ENCODE results near the gene TMEM107. TPM values are rescaled to one million over a fixed set of nuclear protein-coding genes. Genes with fewer than 3 reads are reported as not detected.

Gene TMEM107
- total and polyA plus RNA-seq, 10 of the 15 experiments (the other 5 are each of a cell fraction or from before 2014, with no cell fraction given), result 7.9 to 38.7 (median 22.9) TPM

DNA sequence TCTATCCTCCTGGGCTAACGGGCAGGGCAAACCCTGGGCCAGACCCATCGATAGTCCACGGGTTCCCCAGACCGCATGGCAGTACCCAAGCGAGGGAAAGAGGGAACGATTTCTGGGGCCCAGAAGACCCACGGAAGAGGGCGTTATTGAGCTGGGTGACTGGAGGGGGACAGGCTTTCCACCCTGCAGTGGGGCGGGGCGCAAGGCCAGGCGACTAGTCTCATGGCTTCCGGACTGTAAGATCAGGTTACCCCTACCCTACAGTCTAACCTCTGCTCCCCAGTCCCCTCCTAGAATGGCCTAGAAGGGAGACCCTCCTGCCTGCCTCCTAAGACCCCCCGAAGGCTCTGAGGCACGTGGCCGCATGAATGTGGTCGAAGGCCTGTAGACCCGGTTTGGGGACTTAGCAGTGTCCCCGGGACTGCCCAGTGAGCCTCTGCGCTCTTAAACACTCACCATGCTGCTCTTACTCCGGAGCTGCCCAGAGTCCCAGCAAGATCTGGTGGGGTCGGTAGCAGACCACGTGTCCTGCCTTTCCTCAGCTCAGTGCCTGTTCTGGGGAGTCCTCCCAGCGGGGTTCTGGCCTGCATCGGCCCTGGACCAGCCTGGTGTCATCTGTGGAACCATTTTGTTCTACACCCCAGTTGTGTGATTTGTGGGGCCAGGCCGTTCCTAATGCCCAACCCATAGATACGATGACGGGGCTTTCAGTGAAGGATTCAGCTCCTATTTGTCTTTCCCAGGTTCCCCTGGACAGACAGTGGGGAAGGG, 47.4 kb upstream of the TMEM107 start:
- in situ Hi-C loops (cut with MboI) (loop anchor here (5.0 kb wide), 2 partner anchors 36 to 96 kb away; no protein-coding TSS in a partner anchor), intact Hi-C loops (cut with micrococcal nuclease; ENCODE audit: unreplicated experiment) (loop anchor here (1.0 to 5.0 kb wide), 3 partner anchors 51 to 86 kb away; no protein-coding TSS in a partner anchor)
- FAIRE-seq (no peak), DNase-seq (ENCODE audit: low read depth, low spot score) (no peak), ATAC-seq (peak; percentile 53)
- CTCF ChIA-PET, result interaction anchor here (0.5 to 5.0 kb wide), 15 partner anchors 13 to 153 kb away, joined by 3 to 56 read pairs (median 11); partner anchors contain the start of genes ALOXE3, AURKB, BORCS6 and CTC1
- Histone ChIP-seq H3K79me2 (ENCODE audit: control insufficient read depth, insufficient read depth, low read length) (no peaks in the 10 kb centered on the region), H3K4me3 (peak overlapping the region; percentile 83), H3K9me3 (replicated peaks; ENCODE audit: control insufficient read depth, insufficient read depth, low read length) (no peaks in the 10 kb centered on the region), H3K4me2 (ENCODE audit: control insufficient read depth, insufficient read depth) (peak overlapping the region; percentile 99), H3K27me3 (replicated peaks in 1 of 2; ENCODE audit: control insufficient read depth in 2 of 2, insufficient read depth in 2 of 2, low read length in 1 of 2) (no peaks in the 10 kb centered on the region), H4K20me1 (ENCODE audit: control insufficient read depth, insufficient read depth) (no peaks in the 10 kb centered on the region; the same call in 1 of the 2 replicates), H2AFZ (ENCODE audit: control insufficient read depth, low read depth, low read length) (peak overlapping the region; percentile 91), H3K4me1 (ENCODE audit: control insufficient read depth, insufficient read depth, low read length) (peaks cover 27% of the 10 kb centered on the region), H3K36me3 (ENCODE audit: control insufficient read depth in 2 of 2, insufficient read depth in 2 of 2, low read length in 1 of 2) (peaks cover 7 to 12% of the 10 kb centered on the region in 2 experiments; a peak in 3 of 4 replicates), H3K9ac (ENCODE audit: control insufficient read depth, insufficient read depth, low read length) (peak overlapping the region; percentile 95), H3K27ac (ENCODE audit: control insufficient read depth, insufficient read depth) (peak overlapping the region; percentile 97)
- POLR2A ChIA-PET, result interaction anchor here (1.0 to 9.0 kb wide), 15 partner anchors 13 to 101 kb away, joined by 3 to 161 read pairs (median 6); partner anchors contain the start of genes AURKB, BORCS6, CTC1 and PFAS
- RAD21 ChIA-PET (ENCODE audit: unreplicated experiment), result interaction anchor here (0.6 to 6.5 kb wide), 12 partner anchors 12 to 647 kb away, joined by 3 to 117 read pairs (median 4); partner anchors contain the start of genes AURKB, BORCS6, CTC1 and PFAS
- BruUV-seq (replicated peaks), result TSS peak; percentile 94
- 10% methylated on average over 27 of the region's 27 CpGs for WGBS (ENCODE audit: insufficient coverage, insufficient replicate concordance, low lambda C conversion rate, missing lambda C conversion rate)
- SMC1A ChIA-PET (ENCODE audit: uncharacterized antibody, unreplicated experiment), result interaction anchor here (0.7 to 6.7 kb wide), 13 partner anchors 13 to 104 kb away, joined by 3 to 64 read pairs (median 20); partner anchors contain the start of genes AURKB, BORCS6, CTC1 and PFAS
- TF ChIP-seq, protein P1, sequence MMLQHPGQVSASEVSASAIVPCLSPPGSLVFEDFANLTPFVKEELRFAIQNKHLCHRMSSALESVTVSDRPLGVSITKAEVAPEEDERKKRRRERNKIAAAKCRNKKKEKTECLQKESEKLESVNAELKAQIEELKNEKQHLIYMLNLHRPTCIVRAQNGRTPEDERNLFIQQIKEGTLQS (IDR thresholded peaks at IDR 0.05; ENCODE audit: borderline replicate concordance, extremely low read depth, low read depth, low read length), result 0 out of 2 replicates have a peak, but pooled peaks have one; percentile 2
- TF ChIP-seq BCL11A (IDR thresholded peaks at IDR 0.05; ENCODE audit: low read depth, low read length) (no peak), MXI1 (IDR thresholded peaks at IDR 0.05; ENCODE audit: low read depth, low read length) (peak; percentile 29; the same call in 1 of the 2 replicates), HDGF (IDR thresholded peaks at IDR 0.05) (peak; percentile 10; the same call in 1 of the 2 replicates), RUNX3 (IDR thresholded peaks at IDR 0.05; ENCODE audit: low read length) (peak; percentile 29), FOXM1 (IDR thresholded peaks at IDR 0.05; ENCODE audit: low read depth, low read length) (no peak), MYC (IDR thresholded peaks at IDR 0.05; ENCODE audit: insufficient read depth, insufficient read length, insufficient replicate concordance, low read length, severe bottlenecking) (peak; percentile 72), YBX1 (IDR thresholded peaks at IDR 0.05) (no peak), RAD21 (IDR thresholded peaks at IDR 0.05; ENCODE audit: insufficient read depth, low read depth, low read length) (peak; percentile 49), RAD51 (IDR thresholded peaks at IDR 0.05) (0 out of 2 replicates have a peak, but pooled peaks have one; percentile 7), BHLHE40 (IDR thresholded peaks at IDR 0.05; ENCODE audit: borderline replicate concordance in 1 of 2, low read depth in 2 of 2, low read length in 1 of 2) (peak in 1 of 2 experiments; percentile 3; a peak in 1 of 4 replicates), SMARCA5 (IDR thresholded peaks at IDR 0.05) (peak; percentile 54; the same call in 1 of the 2 replicates), ATF2 (IDR thresholded peaks at IDR 0.05; ENCODE audit: low read length) (no peak)
- TF ChIP-seq, protein P2, sequence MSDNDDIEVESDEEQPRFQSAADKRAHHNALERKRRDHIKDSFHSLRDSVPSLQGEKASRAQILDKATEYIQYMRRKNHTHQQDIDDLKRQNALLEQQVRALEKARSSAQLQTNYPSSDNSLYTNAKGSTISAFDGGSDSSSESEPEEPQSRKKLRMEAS (IDR thresholded peaks at IDR 0.05; ENCODE audit: low read depth, low read length), result peak; percentile 69
- TF ChIP-seq, protein P3, sequence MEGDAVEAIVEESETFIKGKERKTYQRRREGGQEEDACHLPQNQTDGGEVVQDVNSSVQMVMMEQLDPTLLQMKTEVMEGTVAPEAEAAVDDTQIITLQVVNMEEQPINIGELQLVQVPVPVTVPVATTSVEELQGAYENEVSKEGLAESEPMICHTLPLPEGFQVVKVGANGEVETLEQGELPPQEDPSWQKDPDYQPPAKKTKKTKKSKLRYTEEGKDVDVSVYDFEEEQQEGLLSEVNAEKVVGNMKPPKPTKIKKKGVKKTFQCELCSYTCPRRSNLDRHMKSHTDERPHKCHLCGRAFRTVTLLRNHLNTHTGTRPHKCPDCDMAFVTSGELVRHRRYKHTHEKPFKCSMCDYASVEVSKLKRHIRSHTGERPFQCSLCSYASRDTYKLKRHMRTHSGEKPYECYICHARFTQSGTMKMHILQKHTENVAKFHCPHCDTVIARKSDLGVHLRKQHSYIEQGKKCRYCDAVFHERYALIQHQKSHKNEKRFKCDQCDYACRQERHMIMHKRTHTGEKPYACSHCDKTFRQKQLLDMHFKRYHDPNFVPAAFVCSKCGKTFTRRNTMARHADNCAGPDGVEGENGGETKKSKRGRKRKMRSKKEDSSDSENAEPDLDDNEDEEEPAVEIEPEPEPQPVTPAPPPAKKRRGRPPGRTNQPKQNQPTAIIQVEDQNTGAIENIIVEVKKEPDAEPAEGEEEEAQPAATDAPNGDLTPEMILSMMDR (IDR thresholded peaks at IDR 0.05 in 2 of 3, conservative IDR thresholded peaks at IDR 0.05 in 1 of 3; ENCODE audit: control insufficient read depth in 2 of 3, extremely low read depth in 1 of 3, insufficient read depth in 1 of 3, low read depth in 3 of 3, low read length in 3 of 3), result peak; percentile 39 to 59 (median 46); a peak in 4 of 6 replicates
- TF ChIP-seq, protein P4, sequence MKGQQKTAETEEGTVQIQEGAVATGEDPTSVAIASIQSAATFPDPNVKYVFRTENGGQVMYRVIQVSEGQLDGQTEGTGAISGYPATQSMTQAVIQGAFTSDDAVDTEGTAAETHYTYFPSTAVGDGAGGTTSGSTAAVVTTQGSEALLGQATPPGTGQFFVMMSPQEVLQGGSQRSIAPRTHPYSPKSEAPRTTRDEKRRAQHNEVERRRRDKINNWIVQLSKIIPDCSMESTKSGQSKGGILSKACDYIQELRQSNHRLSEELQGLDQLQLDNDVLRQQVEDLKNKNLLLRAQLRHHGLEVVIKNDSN (IDR thresholded peaks at IDR 0.05; ENCODE audit: borderline replicate concordance, extremely low read length, insufficient read depth, low read depth, low read length), result peak; percentile 61
